Panc1 (cell line): ENCODE data around the gene TOP3A. TPM values are rescaled to one million over a fixed set of nuclear protein-coding genes. Genes with fewer than 3 reads are reported as not detected.

ENCODE experiments used
- ATAC-seq: fragments of 200-7000 bp; cut with Tn5 transposase; 2 replicates; pipeline ENCODE4 v1.9.1; 2020; ENCODE audit warnings: mild to moderate bottlenecking, moderate library complexity
- BruUV-seq: library from RNA; stranded (reverse); fragments of 400-500 nt; replicated peaks from 2 replicates; lab custom pipeline; 2021; lab: Mats Ljungman, UMichigan
- CTCF ChIA-PET: fragments of 300-600 bp; sonication (Branson Sonifier 250); formaldehyde crosslinking; loops from one replicate; lab custom pipeline; 2022; ENCODE audit warnings: antibody characterized with exemption; lab: Charles Lee
- POLR2A ChIA-PET: fragments of 300-600 bp; sonication (Branson Sonifier 250); formaldehyde crosslinking; loops from one replicate; lab custom pipeline; 2022; ENCODE audit warnings: antibody characterized with exemption; lab: Charles Lee
- DNase-seq: peaks from one replicate; pipeline ENCODE4 v3.0.0-alpha.2; 2010; ENCODE audit warnings: low read depth, low spot score
- H3K27ac ChIP-seq: 2 replicates; pipeline ENCODE4 v1.5.1; 2011; ENCODE audit warnings: mild to moderate bottlenecking, low read length, inconsistent platforms
- H3K27me3 ChIP-seq: fragments of 200-500 bp; sonication (Bioruptor generic); 2 replicates; pipeline ENCODE4 v1.6.0; 2014; ENCODE audit warnings: low read length, inconsistent platforms; ENCODE audit not compliant: control insufficient read depth, insufficient read depth
- H3K36me3 ChIP-seq: fragments of 200-500 bp; sonication (Bioruptor generic); 2 replicates; pipeline ENCODE4 v1.5.1; 2014; ENCODE audit warnings: inconsistent platforms, mild to moderate bottlenecking, low read length, moderate library complexity; ENCODE audit not compliant: control insufficient read depth, insufficient read depth
- H3K4me1 ChIP-seq: 2 replicates; pipeline ENCODE4 v1.5.1; 2011; ENCODE audit warnings: inconsistent platforms, mild to moderate bottlenecking, low read length, moderate library complexity; ENCODE audit not compliant: control insufficient read depth, insufficient read depth
- H3K4me3 ChIP-seq, 2 experiments: 2 replicates each; pipeline ENCODE4 v1.5.1; 2011 to 2012; ENCODE audit warnings: low read depth in 2 of 2, low read length in 2 of 2, mild to moderate bottlenecking in 2 of 2, inconsistent platforms in 1 of 2, moderate library complexity in 1 of 2
- H3K9me3 ChIP-seq: fragments of 200-500 bp; sonication (Bioruptor generic); 2 replicates; pipeline ENCODE4 v1.5.1; 2014; ENCODE audit warnings: low read depth, mild to moderate bottlenecking, inconsistent platforms, low read length, moderate library complexity; ENCODE audit not compliant: control insufficient read depth, insufficient read depth
- CTCF ChIP-seq: fragments of 450-650 bp; IDR thresholded peaks from 2 replicates; pipeline ENCODE4 v1.5.1; 2017; ENCODE audit warnings: mild to moderate bottlenecking
- POLR2AphosphoS5 ChIP-seq: IDR thresholded peaks from 2 replicates; pipeline ENCODE4 v1.6.1; 2012; ENCODE audit warnings: mild to moderate bottlenecking, low read depth, low read length, moderate library complexity
- REST ChIP-seq, 2 experiments: IDR thresholded peaks; 2 replicates each; pipeline ENCODE4 v1.6.1; 2011 to 2012; ENCODE audit warnings: low read depth in 2 of 2, control low read depth in 1 of 2, low read length in 1 of 2, mild to moderate bottlenecking in 1 of 2, moderate library complexity in 1 of 2; ENCODE audit not compliant: insufficient read depth in 1 of 2
- SIN3A ChIP-seq: IDR thresholded peaks from 2 replicates; pipeline ENCODE4 v1.6.1; 2012; ENCODE audit warnings: low read depth, mild to moderate bottlenecking, low read length, moderate library complexity, borderline replicate concordance; ENCODE audit not compliant: insufficient read depth
- TCF7L2 ChIP-seq: IDR thresholded peaks from 2 replicates; pipeline ENCODE4 v1.6.1; 2011; ENCODE audit warnings: mild to moderate bottlenecking, low read depth, low read length, inconsistent platforms
- in situ Hi-C: cut with HindIII; loops from 2 replicates; pipeline ENCODE4 v1.10.0; 2016; ENCODE audit warnings: low sequenced_read_pairs, low pct_unique_long_range_greater_than_20kb
- intact Hi-C: fragments of 100-400 bp; cut with micrococcal nuclease; formaldehyde crosslinking; loops from one replicate; pipeline ENCODE4 v1.10.0; 2022; ENCODE audit not compliant: unreplicated experiment
- total RNA-seq: library from RNA; stranded (reverse); gene quantifications from one replicate; pipeline ENCODE4 v1.2.1, GENCODE V29; 2021; ENCODE audit not compliant: unreplicated experiment

The TOP3A gene
- total RNA-seq, 1 experiment from 2014 or later: 49.3 TPM

GRCh38 chr17:18327093-18327492 is 12.3 kb upstream of the TOP3A start:
- BruUV-seq: no TSS peak
- no peak for DNase-seq
- Histone ChIP-seq H3K4me1 (no peaks in the 10 kb centered on the region), H3K36me3 (peaks cover 2% of the 10 kb centered on the region; the same call in 1 of the 2 replicates), H3K9me3 (no peaks in the 10 kb centered on the region), H3K27ac (no peak overlapping the region), H3K27me3 (no peaks in the 10 kb centered on the region), H3K4me3 (no peak overlapping the region)
- intact Hi-C loops (no loop called here), in situ Hi-C loops (no loop called here)
- ChIA-PET POLR2A (no interaction called here), CTCF (interaction anchor here (0.5 kb wide), 1 partner anchor 21 kb away, joined by 3 read pairs; no protein-coding TSS in a partner anchor)
- ATAC-seq: no peak
- TF ChIP-seq REST (IDR thresholded peaks at IDR 0.05; ENCODE audit: insufficient read depth in 1 of 2, low read depth in 2 of 2, low read length in 1 of 2): no peak
- no peak for TF ChIP-seq CTCF
- no peak for TF ChIP-seq SIN3A
- no peak for TF ChIP-seq TCF7L2
- no peak for TF ChIP-seq POLR2AphosphoS5

DNA sequence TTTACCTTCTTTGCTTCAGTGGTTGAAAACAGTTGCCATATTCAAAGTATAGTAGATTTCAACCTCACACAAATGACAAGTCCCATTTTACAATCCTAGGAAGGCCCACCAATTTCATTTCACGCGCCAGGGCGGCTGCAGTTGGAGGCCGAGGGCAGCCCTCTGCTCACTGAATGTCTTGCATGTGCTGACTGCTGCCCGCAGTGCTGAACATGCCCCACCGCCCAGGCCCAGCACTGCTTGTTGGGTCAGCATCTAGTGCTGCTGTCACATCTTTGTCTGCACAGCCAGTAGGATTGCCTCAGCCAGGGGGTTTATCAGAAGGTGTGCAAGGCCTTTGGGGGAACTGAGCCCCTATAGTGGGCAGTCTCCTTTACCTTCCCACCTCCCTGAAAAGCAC is 11.8 kb upstream of the TOP3A start:
- no TSS peak for BruUV-seq
- POLR2A ChIA-PET: no interaction called here
- H3K36me3 ChIP-seq: peaks cover 2% of the 10 kb centered on the region; the same call in 1 of the 2 replicates

GRCh38 chr17:18326039-18326438 is 11.2 kb upstream of the TOP3A start:
- H3K4me3 ChIP-seq: no peak overlapping the region
- BruUV-seq: no TSS peak
- peaks cover 2% of the 10 kb centered on the region; the same call in 1 of the 2 replicates for H3K36me3 ChIP-seq
- no peak for DNase-seq
- intact Hi-C loops: no loop called here
- TF ChIP-seq TCF7L2 (no peak), SIN3A (no peak), POLR2AphosphoS5 (no peak), REST (IDR thresholded peaks at IDR 0.05; ENCODE audit: insufficient read depth in 1 of 2, low read depth in 2 of 2, low read length in 1 of 2) (no peak)
- in situ Hi-C loops: no loop called here
- no peak overlapping the region for H3K27ac ChIP-seq
- H3K9me3 ChIP-seq: no peaks in the 10 kb centered on the region
- ATAC-seq: no peak
- ChIA-PET POLR2A (no interaction called here), CTCF (no interaction called here)
- H3K27me3 ChIP-seq: no peaks in the 10 kb centered on the region
- no peaks in the 10 kb centered on the region for H3K4me1 ChIP-seq

More for the DNA sequence above, 11.8 kb upstream of the TOP3A start:
- no peak overlapping the region for H3K4me3 ChIP-seq
- no peaks in the 10 kb centered on the region for H3K4me1 ChIP-seq
- ATAC-seq (no peak), DNase-seq (no peak)
- in situ Hi-C loops (no loop called here), intact Hi-C loops (no loop called here)
- no peaks in the 10 kb centered on the region for H3K27me3 ChIP-seq
- CTCF ChIA-PET: interaction anchor here (0.5 kb wide), 1 partner anchor 22 kb away, joined by 3 read pairs; no protein-coding TSS in a partner anchor
- TF ChIP-seq SIN3A (no peak), TCF7L2 (no peak), POLR2AphosphoS5 (no peak)
- no peak overlapping the region for H3K27ac ChIP-seq
- no peaks in the 10 kb centered on the region for H3K9me3 ChIP-seq
